ENCODE results near the gene SLC30A10. TPM values are rescaled to one million over a fixed set of nuclear protein-coding genes. Genes with fewer than 3 reads are reported as not detected.

SLC30A10 gene
- total and polyA plus RNA-seq, 2 of the 13 experiments (the other 11 are each of a cell fraction or from before 2014, with no cell fraction given), result 20.9 to 30.2 TPM

DNA sequence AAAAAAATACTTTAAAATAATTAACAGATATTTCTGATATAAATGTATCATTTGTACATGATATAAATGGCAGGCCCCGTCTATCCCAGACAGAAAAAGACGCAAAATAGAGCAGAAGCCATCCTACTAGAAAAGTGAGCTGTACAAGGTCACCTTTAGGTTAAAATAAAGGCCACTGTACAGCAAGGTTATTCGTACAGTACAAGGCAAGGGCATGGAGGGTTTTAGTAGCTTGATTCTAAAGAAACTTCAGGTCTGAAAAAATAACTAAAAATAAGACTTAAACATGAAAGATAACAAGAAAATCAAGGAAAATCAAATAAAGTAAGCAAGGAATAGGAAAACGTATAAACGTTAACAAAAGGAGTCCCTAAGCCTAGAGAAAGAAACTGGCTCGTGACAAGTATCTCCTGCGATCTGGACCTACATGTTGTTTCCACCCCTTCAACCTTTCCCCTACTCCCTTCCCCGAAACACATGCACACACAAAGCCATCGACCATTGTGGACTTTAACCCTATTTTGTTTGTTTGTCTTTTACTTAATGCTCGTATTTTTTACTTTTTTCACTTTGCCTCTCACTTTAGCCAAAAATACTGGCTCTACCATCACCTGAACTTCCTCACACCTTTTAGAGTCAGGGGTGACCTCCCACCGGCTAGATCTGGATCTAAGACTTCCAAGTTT is 26.5 kb upstream of the SLC30A10 start (continued):
- TF ChIP-seq, protein P1, sequence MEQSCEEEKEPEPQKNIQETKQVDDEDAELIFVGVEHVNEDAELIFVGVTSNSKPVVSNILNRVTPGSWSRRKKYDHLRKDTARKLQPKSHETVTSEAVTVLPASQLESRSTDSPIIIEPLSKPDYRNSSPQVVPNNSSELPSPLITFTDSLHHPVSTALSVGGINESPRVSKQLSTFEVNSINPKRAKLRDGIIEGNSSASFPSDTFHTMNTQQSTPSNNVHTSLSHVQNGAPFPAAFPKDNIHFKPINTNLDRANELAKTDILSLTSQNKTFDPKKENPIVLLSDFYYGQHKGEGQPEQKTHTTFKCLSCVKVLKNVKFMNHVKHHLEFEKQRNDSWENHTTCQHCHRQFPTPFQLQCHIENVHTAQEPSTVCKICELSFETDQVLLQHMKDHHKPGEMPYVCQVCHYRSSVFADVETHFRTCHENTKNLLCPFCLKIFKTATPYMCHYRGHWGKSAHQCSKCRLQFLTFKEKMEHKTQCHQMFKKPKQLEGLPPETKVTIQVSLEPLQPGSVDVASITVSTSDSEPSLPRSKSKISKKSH (CRISPR knock-in tag; IDR thresholded peaks at IDR 0.05; ENCODE audit: borderline replicate concordance), result no peak
- TF ChIP-seq ZBTB4 (CRISPR knock-in tag; IDR thresholded peaks at IDR 0.05; ENCODE audit: borderline replicate concordance) (no peak), ZNF557 (CRISPR knock-in tag; IDR thresholded peaks at IDR 0.05) (no peak), GLMP (CRISPR knock-in tag; IDR thresholded peaks at IDR 0.05; ENCODE audit: borderline replicate concordance) (no peak), NONO (IDR thresholded peaks at IDR 0.05) (no peak), NONO (CRISPR knock-in tag; conservative IDR thresholded peaks at IDR 0.05) (no peak), ELF3 (CRISPR knock-in tag; IDR thresholded peaks at IDR 0.05) (peak; percentile 42; the same call in 1 of the 2 replicates), ZNF766 (CRISPR knock-in tag; IDR thresholded peaks at IDR 0.05; ENCODE audit: borderline replicate concordance) (no peak), ZNF501 (CRISPR knock-in tag; IDR thresholded peaks at IDR 0.05) (no peak), ZNF205 (CRISPR knock-in tag; IDR thresholded peaks at IDR 0.05) (no peak), CHD4 (IDR thresholded peaks at IDR 0.05; ENCODE audit: borderline replicate concordance, low read length) (no peak), PITX1 (CRISPR knock-in tag; IDR thresholded peaks at IDR 0.05) (peak; percentile 59; the same call in 1 of the 2 replicates), ZMAT3 (CRISPR knock-in tag; conservative IDR thresholded peaks at IDR 0.05) (no peak), KDM3A (CRISPR knock-in tag; IDR thresholded peaks at IDR 0.05; ENCODE audit: low read depth) (no peak), ZNF451 (CRISPR knock-in tag; IDR thresholded peaks at IDR 0.05) (no peak)
- TF ChIP-seq, protein P2, sequence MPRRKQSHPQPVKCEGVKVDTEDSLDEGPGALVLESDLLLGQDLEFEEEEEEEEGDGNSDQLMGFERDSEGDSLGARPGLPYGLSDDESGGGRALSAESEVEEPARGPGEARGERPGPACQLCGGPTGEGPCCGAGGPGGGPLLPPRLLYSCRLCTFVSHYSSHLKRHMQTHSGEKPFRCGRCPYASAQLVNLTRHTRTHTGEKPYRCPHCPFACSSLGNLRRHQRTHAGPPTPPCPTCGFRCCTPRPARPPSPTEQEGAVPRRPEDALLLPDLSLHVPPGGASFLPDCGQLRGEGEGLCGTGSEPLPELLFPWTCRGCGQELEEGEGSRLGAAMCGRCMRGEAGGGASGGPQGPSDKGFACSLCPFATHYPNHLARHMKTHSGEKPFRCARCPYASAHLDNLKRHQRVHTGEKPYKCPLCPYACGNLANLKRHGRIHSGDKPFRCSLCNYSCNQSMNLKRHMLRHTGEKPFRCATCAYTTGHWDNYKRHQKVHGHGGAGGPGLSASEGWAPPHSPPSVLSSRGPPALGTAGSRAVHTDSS (CRISPR knock-in tag; conservative IDR thresholded peaks at IDR 0.05), result no peak
- TF ChIP-seq, protein P3, sequence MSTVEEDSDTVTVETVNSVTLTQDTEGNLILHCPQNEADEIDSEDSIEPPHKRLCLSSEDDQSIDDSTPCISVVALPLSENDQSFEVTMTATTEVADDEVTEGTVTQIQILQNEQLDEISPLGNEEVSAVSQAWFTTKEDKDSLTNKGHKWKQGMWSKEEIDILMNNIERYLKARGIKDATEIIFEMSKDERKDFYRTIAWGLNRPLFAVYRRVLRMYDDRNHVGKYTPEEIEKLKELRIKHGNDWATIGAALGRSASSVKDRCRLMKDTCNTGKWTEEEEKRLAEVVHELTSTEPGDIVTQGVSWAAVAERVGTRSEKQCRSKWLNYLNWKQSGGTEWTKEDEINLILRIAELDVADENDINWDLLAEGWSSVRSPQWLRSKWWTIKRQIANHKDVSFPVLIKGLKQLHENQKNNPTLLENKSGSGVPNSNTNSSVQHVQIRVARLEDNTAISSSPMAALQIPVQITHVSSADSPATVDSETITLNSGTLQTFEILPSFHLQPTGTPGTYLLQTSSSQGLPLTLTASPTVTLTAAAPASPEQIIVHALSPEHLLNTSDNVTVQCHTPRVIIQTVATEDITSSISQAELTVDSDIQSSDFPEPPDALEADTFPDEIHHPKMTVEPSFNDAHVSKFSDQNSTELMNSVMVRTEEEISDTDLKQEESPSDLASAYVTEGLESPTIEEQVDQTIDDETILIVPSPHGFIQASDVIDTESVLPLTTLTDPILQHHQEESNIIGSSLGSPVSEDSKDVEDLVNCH (CRISPR knock-in tag; IDR thresholded peaks at IDR 0.05), result no peak
- TF ChIP-seq, protein P4, sequence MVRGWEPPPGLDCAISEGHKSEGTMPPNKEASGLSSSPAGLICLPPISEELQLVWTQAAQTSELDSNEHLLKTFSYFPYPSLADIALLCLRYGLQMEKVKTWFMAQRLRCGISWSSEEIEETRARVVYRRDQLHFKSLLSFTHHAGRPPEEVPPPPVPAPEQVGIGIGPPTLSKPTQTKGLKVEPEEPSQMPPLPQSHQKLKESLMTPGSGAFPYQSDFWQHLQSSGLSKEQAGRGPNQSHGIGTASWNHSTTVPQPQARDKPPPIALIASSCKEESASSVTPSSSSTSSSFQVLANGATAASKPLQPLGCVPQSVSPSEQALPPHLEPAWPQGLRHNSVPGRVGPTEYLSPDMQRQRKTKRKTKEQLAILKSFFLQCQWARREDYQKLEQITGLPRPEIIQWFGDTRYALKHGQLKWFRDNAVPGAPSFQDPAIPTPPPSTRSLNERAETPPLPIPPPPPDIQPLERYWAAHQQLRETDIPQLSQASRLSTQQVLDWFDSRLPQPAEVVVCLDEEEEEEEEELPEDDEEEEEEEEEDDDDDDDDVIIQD (CRISPR knock-in tag; IDR thresholded peaks at IDR 0.05; ENCODE audit: low read depth), result peak; percentile 48; the same call in 1 of the 2 replicates
